DND-41 (cell line): ENCODE data around the gene NTSR1.

Experiments used
- ATAC-seq: fragments of 200-7000 bp; cut with Tn5 transposase; 3 replicates; pipeline ENCODE4 v1.9.1; 2021; ENCODE audit warnings: low read depth; ENCODE audit not compliant: insufficient read depth
- DNase-seq: peaks from one replicate; pipeline ENCODE4 v3.0.0-alpha.2; 2020
- H2AFZ ChIP-seq: 2 replicates; pipeline ENCODE4 v1.6.0; 2012; ENCODE audit warnings: low read depth, low read length
- H3K27ac ChIP-seq: 2 replicates; pipeline ENCODE4 v1.5.1; 2012; ENCODE audit warnings: low read length, inconsistent platforms
- H3K27me3 ChIP-seq: fragments of 200-600 bp; sonication (generic); 2 replicates; pipeline ENCODE4 v1.6.0; 2012; ENCODE audit warnings: low read length, mild to moderate bottlenecking, inconsistent platforms; ENCODE audit not compliant: insufficient read depth, poor library complexity
- H3K36me3 ChIP-seq: 2 replicates; pipeline ENCODE4 v1.5.1; 2012; ENCODE audit warnings: low read length, inconsistent platforms; ENCODE audit not compliant: insufficient read depth
- H3K4me1 ChIP-seq: 2 replicates; pipeline ENCODE4 v1.5.1; 2012; ENCODE audit warnings: mild to moderate bottlenecking, low read length; ENCODE audit not compliant: insufficient read depth
- H3K4me2 ChIP-seq: 2 replicates; pipeline ENCODE4 v1.6.0; 2012; ENCODE audit warnings: mild to moderate bottlenecking, moderate library complexity, low read length, inconsistent platforms; ENCODE audit not compliant: insufficient read depth
- H3K4me3 ChIP-seq, 2 experiments: fragments of 200-600 bp in 1 of 2; shearing (Covaris generic) in 1 of 2; 2 replicates each; pipeline ENCODE4 v1.5.1; 2012 to 2016; ENCODE audit warnings: inconsistent platforms in 2 of 2, low read length in 2 of 2, mild to moderate bottlenecking in 2 of 2, low read depth in 1 of 2, moderate library complexity in 1 of 2
- H3K79me2 ChIP-seq: 2 replicates; pipeline ENCODE4 v1.6.0; 2012; ENCODE audit warnings: low read length, inconsistent platforms; ENCODE audit not compliant: insufficient read depth
- H3K9ac ChIP-seq: 2 replicates; pipeline ENCODE4 v1.6.0; 2012; ENCODE audit warnings: low read depth, mild to moderate bottlenecking, inconsistent platforms, low read length, moderate library complexity
- H3K9me3 ChIP-seq: 2 replicates; pipeline ENCODE4 v1.5.1; 2012; ENCODE audit warnings: low read length, moderate library complexity, mild to moderate bottlenecking, inconsistent platforms; ENCODE audit not compliant: insufficient read depth, severe bottlenecking
- H4K20me1 ChIP-seq: 2 replicates; pipeline ENCODE4 v1.6.0; 2012; ENCODE audit warnings: low read length; ENCODE audit not compliant: insufficient read depth
- CTCF ChIP-seq: IDR thresholded peaks from 2 replicates; pipeline ENCODE4 v1.5.1; 2012; ENCODE audit warnings: borderline replicate concordance, low read length, moderate library complexity, mild to moderate bottlenecking; ENCODE audit not compliant: poor library complexity, severe bottlenecking; ENCODE audit errors: extremely low read depth
- EZH2 ChIP-seq: IDR thresholded peaks from 3 replicates; pipeline ENCODE4 v1.6.1; 2012; ENCODE audit warnings: borderline replicate concordance, low read depth, mild to moderate bottlenecking, moderate library complexity, low read length, inconsistent platforms; ENCODE audit not compliant: severe bottlenecking

NTSR1 gene

GRCh38 chr20:62764156-62764935 is 55.7 kb downstream of the NTSR1 start:
- Histone ChIP-seq H3K27me3 (no peaks in the 10 kb centered on the region), H3K27ac (no peak overlapping the region), H2AFZ (no peak overlapping the region)

GRCh38 chr20:62765021-62765420 is 56.4 kb downstream of the NTSR1 start:
- Histone ChIP-seq H3K27ac (no peak overlapping the region), H4K20me1 (peaks cover 14% of the 10 kb centered on the region), H2AFZ (no peak overlapping the region), H3K9ac (no peak overlapping the region), H3K4me1 (no peaks in the 10 kb centered on the region), H3K27me3 (no peaks in the 10 kb centered on the region), H3K36me3 (no peaks in the 10 kb centered on the region), H3K4me2 (no peak overlapping the region), H3K4me3 (no peak overlapping the region), H3K9me3 (no peaks in the 10 kb centered on the region), H3K79me2 (no peaks in the 10 kb centered on the region)
- ATAC-seq (peak; percentile 48; the same call in 2 of the 3 replicates), DNase-seq (no peak)
- TF ChIP-seq CTCF (no peak), EZH2 (no peak)

More at GRCh38 chr20:62764156-62764935, 55.7 kb downstream of the NTSR1 start:
- Histone ChIP-seq H3K36me3 (no peaks in the 10 kb centered on the region), H4K20me1 (peaks cover 14% of the 10 kb centered on the region), H3K4me1 (no peaks in the 10 kb centered on the region), H3K4me2 (no peak overlapping the region), H3K4me3 (no peak overlapping the region), H3K79me2 (no peaks in the 10 kb centered on the region), H3K9ac (no peak overlapping the region), H3K9me3 (no peaks in the 10 kb centered on the region)
- TF ChIP-seq CTCF: no peak
- no peak for TF ChIP-seq EZH2
- DNase-seq (no peak), ATAC-seq (no peak)

- no peak overlapping the region for H3K27ac ChIP-seq
- no peak for ATAC-seq
Observed at GRCh38 chr20:62765432-62766070, 56.9 kb downstream of the NTSR1 start.

More at GRCh38 chr20:62765432-62766070, 56.9 kb downstream of the NTSR1 start:
- peaks cover 14% of the 10 kb centered on the region for H4K20me1 ChIP-seq
- no peak overlapping the region for H3K4me3 ChIP-seq
- H3K4me2 ChIP-seq: no peak overlapping the region
- H3K36me3 ChIP-seq: no peaks in the 10 kb centered on the region
- no peaks in the 10 kb centered on the region for H3K9me3 ChIP-seq
- H3K4me1 ChIP-seq: no peaks in the 10 kb centered on the region
- no peaks in the 10 kb centered on the region for H3K79me2 ChIP-seq
- TF ChIP-seq EZH2: no peak
- no peak for TF ChIP-seq CTCF
- no peak for DNase-seq
- no peak overlapping the region for H3K9ac ChIP-seq
- H2AFZ ChIP-seq: no peak overlapping the region
- no peaks in the 10 kb centered on the region for H3K27me3 ChIP-seq
